CD4-positive, alpha-beta T cell treated with Interferon alpha-2 for 1 hour (primary cell): ENCODE measurements around the gene USP4.

Source experiments
- DNase-seq, 2 donors: peaks; one replicate each; pipeline ENCODE4 v3.0.0-alpha.2; 2020 to 2022

The USP4 gene

DNA sequence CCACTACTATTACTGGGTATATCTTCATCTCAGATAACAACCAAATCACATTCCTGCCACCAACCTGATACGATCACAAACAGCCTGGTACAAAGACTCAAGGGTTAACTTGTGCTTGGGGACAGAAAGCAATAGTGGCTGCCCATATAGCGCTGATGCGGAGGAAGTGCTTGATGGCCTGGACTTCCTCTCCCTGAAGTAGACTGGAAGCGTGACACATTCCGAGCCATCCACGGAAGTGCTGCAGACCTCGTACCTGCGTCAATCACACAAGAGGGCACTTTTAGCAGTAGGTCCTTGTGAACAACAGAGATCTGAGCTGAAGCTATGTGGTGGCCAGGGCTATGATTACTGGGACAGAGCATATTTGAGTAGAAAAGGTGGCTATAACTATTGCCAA, 45.5 kb downstream of the USP4 start:
- DNase-seq: no peak

DNA sequence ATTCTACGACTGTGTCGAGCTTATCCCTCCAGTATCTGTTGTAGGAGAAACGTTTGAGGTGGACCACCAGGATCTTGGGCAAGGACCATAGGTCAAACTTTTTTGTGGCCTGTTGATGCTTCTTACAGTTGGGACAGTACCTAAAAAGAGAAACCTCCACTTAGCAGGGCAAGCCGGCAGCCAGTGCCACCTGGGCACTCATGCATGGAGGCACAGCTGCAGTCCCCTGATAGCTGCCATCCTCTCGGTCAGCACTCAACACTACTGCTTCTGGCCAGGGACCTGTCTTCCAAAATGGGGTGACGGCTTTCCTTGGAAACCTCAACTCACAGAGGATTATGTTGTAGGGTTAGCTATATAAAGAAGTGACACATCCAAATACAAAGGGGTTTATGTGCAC, 55.9 kb downstream of the USP4 start:
- DNase-seq: no peak

DNA sequence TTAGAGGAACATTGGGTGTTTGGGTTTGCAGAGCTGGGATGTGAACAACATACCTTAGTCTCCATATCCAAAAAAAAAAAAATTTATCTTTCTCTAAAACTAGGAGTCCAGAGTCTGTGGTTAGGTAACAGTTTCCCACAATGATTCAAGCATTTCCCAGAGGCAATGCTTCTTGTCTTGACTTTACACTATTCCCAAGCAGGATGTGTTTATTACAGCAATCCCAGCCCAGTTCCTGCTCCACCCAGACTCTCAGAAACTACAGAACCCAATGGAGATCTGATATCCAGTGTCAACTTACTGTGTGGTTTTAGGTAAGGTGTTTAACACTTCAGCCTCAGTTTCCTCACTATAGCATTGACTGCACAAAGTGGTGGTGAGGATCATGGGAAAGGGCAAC, 60.5 kb downstream of the USP4 start:
- no peak for DNase-seq

- DNase-seq: no peak
Measured at GRCh38 chr3:49278548-49278947, 61.3 kb downstream of the USP4 start.

DNA sequence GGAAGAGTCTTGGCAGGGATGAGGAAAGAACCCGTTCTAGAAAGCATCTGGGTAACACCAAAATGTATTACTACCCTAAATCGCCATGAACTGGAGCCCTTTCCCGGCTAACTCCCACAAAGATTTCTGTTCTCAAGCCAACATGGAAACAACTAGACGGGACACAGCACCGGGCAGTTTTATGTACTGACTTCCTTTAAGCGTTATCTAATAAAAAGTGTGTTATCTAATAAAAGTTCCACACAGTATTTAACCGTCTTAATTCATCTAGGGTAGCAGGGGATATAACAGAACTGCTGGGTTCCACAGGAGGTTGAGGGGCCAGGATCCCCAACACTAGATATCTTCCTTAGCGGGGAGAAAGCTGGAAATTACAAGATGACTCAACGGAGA, 62.5 kb downstream of the USP4 start:
- peak in 1 of 2 donors; percentile 8 for DNase-seq

DNA sequence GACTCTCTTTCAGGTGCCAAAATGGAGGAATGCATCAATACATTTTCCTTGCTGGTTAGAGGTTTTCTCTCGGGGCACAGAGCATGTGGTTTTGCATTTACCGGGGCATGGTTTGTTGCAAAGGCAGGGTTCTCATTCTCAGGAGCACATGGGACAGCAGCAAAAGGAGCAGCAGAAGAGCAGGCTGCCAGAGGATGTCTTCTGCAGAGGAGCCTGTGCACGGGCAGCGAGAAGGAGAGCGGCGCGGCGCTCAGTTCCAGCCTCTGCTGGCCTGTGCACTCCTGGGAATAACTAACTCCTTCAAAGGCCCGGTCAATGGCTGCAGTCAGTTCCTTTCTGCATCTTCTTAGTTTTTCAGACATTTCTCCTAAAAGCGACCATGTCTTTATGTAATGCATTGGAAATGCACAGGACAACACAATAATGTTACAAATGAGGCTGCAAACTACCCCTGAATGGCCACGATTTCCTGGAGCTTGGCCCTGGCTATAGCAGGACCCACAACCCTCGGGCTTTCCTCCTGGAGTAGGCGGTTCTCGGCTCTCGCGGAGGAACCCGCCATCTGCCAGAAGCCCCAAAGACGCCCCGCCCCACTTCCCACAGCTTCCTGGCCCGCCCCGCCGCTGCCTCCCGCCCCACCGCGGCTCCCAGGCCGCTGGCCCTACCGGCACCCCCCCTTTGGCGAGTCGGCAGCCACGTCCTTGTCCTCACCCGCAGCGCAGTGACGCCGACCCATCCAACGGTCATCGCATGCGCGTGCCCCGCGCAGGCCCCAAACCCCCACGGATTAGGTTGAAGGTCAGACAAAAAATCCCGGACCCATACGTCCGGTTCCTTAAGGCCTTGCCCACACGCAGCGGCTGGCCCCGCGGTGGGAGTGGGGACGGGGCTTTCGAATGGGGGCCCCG, 63.1 kb downstream of the USP4 start, which contains the start of gene C3orf62:
TSS of gene C3orf62 (minus strand) at position 758 of the 908 bp plus-strand sequence. CDS start at position 398, 360 bp downstream.
- peak; percentile 65 to 72 for DNase-seq

DNA sequence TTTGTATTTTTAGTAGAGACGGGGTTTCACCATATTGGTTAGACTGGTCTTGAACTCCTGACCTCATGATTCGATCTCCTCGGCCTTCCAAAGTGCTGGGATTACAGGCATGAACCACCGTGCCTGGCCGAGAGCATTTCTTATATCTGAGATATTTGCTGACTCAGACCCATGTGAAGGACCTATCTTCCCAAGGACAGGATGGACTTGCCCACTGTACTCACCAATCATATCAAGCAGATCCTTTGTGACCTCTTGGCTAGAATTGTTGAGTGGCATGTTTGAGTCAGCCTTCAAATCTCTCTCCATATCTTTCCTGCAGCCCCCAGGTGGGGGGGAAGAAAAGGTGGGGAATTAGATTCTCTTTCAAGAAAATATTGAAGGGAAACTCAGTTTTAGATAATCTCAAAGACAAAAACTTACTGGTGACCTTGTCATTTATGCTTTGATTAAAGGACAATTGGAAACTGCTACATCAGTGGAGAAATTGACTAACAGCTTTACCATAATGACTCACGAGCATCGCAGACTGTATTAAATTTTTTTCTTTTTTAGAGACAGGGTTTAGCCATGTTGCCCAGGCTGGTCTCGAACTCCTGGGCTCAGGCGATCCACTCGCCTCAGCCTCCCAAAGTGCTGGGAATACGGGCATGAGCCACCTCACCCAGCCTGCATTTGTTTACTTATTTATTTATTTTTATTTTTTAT, 65.9 kb downstream of the USP4 start:
- no peak for DNase-seq

- no peak for DNase-seq
Measured at GRCh38 chr3:49271047-49271446, 68.8 kb downstream of the USP4 start.

DNA sequence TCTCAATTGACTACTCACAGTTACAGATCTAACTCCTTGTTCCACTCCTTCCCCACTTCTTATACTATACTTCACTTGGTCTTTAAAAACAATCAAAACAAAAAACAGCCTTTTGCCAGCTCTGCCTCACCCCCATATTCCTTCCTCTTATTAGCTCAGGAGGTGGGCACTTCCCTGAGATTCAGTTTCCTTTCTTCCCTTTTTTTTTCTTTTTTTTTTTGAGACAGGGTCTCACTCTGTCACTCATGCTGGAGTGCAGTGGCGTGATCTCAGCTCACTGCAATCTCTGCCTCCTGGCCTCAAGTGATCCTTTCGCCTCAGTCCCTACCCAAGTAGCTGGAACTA, 69.7 kb downstream of the USP4 start:
- DNase-seq: no peak

- no peak for DNase-seq
Measured at GRCh38 chr3:49269443-49270155, 70.3 kb downstream of the USP4 start.

GRCh38 chr3:49266410-49267095, 73.3 kb downstream of the USP4 start:
- DNase-seq: no peak

GRCh38 chr3:49265661-49266386, 74.0 kb downstream of the USP4 start:
- no peak for DNase-seq

- DNase-seq: no peak
Measured at GRCh38 chr3:49263159-49263889, 76.5 kb downstream of the USP4 start.

GRCh38 chr3:49260806-49261324, 79.0 kb downstream of the USP4 start:
- no peak for DNase-seq

- no peak for DNase-seq
Measured at GRCh38 chr3:49257187-49257586, 82.7 kb downstream of the USP4 start.

DNA sequence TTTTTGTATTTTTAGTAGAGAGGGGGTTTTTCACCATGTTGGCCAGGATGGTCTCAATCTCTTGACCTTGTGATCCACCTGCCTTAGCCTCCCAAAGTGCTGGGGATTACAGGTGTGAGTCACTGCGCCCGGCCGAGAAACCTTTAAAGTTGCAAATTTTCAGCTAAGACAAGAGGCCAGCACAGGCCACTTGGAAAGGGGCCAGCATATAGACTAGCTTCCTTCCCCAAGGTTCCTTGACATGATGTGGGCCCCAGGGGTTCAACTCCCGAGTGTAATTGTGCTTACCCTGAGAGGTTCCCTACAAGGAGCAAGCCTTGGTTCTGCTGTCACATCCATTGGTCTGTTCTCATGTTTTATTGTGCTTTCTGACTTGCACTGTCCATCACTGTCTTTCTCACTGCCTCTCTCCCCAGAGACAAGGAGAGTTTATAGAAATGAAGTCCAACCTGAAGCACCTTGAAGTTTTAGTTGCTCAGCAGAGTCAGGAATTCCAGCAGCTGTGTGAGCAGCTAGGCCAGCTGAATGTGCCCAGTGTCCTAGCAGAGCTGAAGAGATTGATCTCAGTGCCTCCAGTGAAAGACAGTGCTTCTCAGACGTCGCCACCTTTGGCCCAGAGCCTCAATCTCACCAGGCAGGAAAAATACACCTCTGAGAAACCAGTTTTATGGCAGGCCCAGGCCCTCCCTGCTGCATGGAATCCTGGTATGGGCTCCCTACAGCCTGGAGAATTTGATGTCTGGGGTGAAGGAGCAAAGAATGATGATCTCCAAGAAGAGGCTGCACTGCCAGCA, 83.9 kb downstream of the USP4 start:
- no peak for DNase-seq

GRCh38 chr3:49255112-49255511, 84.7 kb downstream of the USP4 start:
- DNase-seq: no peak

- no peak for DNase-seq
Measured at GRCh38 chr3:49253512-49253911, 86.3 kb downstream of the USP4 start.

- peak; percentile 12 to 39 for DNase-seq
Measured at GRCh38 chr3:49248840-49249227, 91.0 kb downstream of the USP4 start.

DNA sequence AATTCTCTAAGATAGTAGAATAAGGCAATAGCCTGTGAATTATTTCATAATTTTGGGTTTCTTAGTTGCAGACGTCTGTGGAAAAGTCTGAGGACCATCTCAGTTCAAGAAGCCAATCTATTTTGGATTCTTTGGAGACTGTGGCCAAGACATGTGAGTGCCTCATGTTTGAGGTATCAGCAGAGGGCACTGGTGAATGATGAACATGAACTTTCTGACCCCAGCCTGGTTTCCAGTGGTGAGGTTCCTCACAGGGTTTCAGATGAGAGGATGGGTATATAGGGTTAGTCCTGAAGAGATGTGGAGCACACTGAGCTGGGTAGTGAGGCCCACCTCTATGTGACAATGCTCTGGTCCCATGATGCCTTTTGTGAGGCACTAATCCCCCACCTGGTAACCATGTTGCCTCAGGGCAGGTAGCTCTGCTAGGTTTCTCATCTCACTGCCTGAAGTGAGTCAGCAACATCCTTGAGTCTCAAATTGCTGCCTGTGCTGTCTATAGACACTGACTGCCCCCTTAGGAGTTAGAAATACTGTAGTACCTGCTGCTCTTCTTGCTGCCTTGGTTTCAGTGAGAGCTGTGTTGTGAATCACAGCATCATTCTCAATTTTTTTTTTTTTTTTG, 95.2 kb downstream of the USP4 start:
- DNase-seq: no peak
